ENCODE results near the gene MAP7D1. TPM values are rescaled to one million over a fixed set of nuclear protein-coding genes. Genes with fewer than 3 reads are reported as not detected.

MAP7D1 gene
- total and polyA plus RNA-seq, 2 of the 13 experiments (the other 11 are each of a cell fraction or from before 2014, with no cell fraction given) = 5.6 to 7.2 TPM

GRCh38 chr1:36115200-36115669 is 40.7 kb upstream of the MAP7D1 start (continued):
- TF ChIP-seq ZNF276 (CRISPR knock-in tag; IDR thresholded peaks at IDR 0.05; ENCODE audit: low read depth) (no peak), ZGPAT (CRISPR knock-in tag; IDR thresholded peaks at IDR 0.05) (peak; percentile 35; the same call in 1 of the 2 replicates), MXD4 (CRISPR knock-in tag; IDR thresholded peaks at IDR 0.05) (no peak), JARID2 (CRISPR knock-in tag; IDR thresholded peaks at IDR 0.05; ENCODE audit: insufficient replicate concordance) (no peak), EED (CRISPR knock-in tag; IDR thresholded peaks at IDR 0.05) (no peak), AGO1 (IDR thresholded peaks at IDR 0.05; ENCODE audit: low read depth, low read length, poor library complexity, severe bottlenecking) (peak; percentile 46), ZNF883 (CRISPR knock-in tag; IDR thresholded peaks at IDR 0.05; ENCODE audit: not compliant biosample characterization) (no peak), HIC2 (CRISPR knock-in tag; IDR thresholded peaks at IDR 0.05; ENCODE audit: low read depth) (no peak), TEAD3 (CRISPR knock-in tag; optimal IDR thresholded peaks at IDR 0.05; ENCODE audit: borderline replicate concordance) (peak; percentile 5), NR2F2 (IDR thresholded peaks at IDR 0.05; ENCODE audit: borderline replicate concordance, low read depth) (no peak), THAP11 (CRISPR knock-in tag; IDR thresholded peaks at IDR 0.05) (peak; percentile 20; the same call in 1 of the 2 replicates), ZFY (CRISPR knock-in tag; IDR thresholded peaks at IDR 0.05) (peak; percentile 67), ZNF768 (CRISPR knock-in tag; IDR thresholded peaks at IDR 0.05) (peak; percentile 43; the same call in 1 of the 2 replicates), ZNF543 (CRISPR knock-in tag; IDR thresholded peaks at IDR 0.05) (peak; percentile 85; the same call in 1 of the 2 replicates), SOX6 (IDR thresholded peaks at IDR 0.05) (no peak), SOX6 (CRISPR knock-in tag; IDR thresholded peaks at IDR 0.05) (0 out of 2 replicates have a peak, but pooled peaks have one; percentile 14), ZNF343 (CRISPR knock-in tag; IDR thresholded peaks at IDR 0.05) (no peak), SRF (IDR thresholded peaks at IDR 0.05; ENCODE audit: low read depth, low read length) (no peak), KLF15 (CRISPR knock-in tag; IDR thresholded peaks at IDR 0.05; ENCODE audit: borderline replicate concordance) (0 out of 2 replicates have a peak, but pooled peaks have one; percentile 47), HOXA3 (CRISPR knock-in tag; IDR thresholded peaks at IDR 0.05) (no peak), HDAC6 (IDR thresholded peaks at IDR 0.05; ENCODE audit: low read depth, low read length) (no peak), ZNF687 (CRISPR knock-in tag; IDR thresholded peaks at IDR 0.05) (peak; percentile 79), PITX1 (CRISPR knock-in tag; IDR thresholded peaks at IDR 0.05) (peak; percentile 15; the same call in 1 of the 2 replicates)
